GM10266 (cell line): ENCODE results near the gene RIOK1.

ENCODE experiments used
- DNase-seq: peaks from one replicate; pipeline ENCODE4 v3.0.0; 2012; ENCODE audit errors: extremely low spot score
- CTCF ChIP-seq: IDR thresholded peaks from 2 replicates; pipeline ENCODE4 v1.5.1; 2012; ENCODE audit warnings: mild to moderate bottlenecking, low read depth; ENCODE audit not compliant: control insufficient read depth, insufficient read depth; ENCODE audit errors: missing control alignments

RIOK1 gene

GRCh38 chr6:7432391-7433120 lies 42.9 kb downstream of the RIOK1 start:
- DNase-seq, result no peak
- TF ChIP-seq CTCF, result no peak

- DNase-seq, result no peak
- no peak for TF ChIP-seq CTCF
Measured at GRCh38 chr6:7433121-7433617, 43.6 kb downstream of the RIOK1 start.

GRCh38 chr6:7434672-7435071 lies 45.1 kb downstream of the RIOK1 start:
- no peak for TF ChIP-seq CTCF

GRCh38 chr6:7438011-7438410 lies 48.4 kb downstream of the RIOK1 start:
- DNase-seq, result no peak
- TF ChIP-seq CTCF, result no peak

More at GRCh38 chr6:7434672-7435071, 45.1 kb downstream of the RIOK1 start:
- no peak for DNase-seq

GRCh38 chr6:7439228-7439627 lies 49.6 kb downstream of the RIOK1 start:
- DNase-seq, result no peak
- no peak for TF ChIP-seq CTCF

- no peak for DNase-seq
- no peak for TF ChIP-seq CTCF
Measured at GRCh38 chr6:7440476-7440875, 50.9 kb downstream of the RIOK1 start.

- no peak for TF ChIP-seq CTCF
- no peak for DNase-seq
Measured at GRCh38 chr6:7441048-7441775, 51.6 kb downstream of the RIOK1 start.
